HG03097 (cell line): ENCODE data around the gene ANGPTL2.

ENCODE experiments used
- ATAC-seq: cut with Tn5 transposase; IDR thresholded peaks from one replicate; pipeline ENCODE4 v1.9.1; 2021; ENCODE audit not compliant: unreplicated experiment, low FRiP score

ANGPTL2 gene

DNA sequence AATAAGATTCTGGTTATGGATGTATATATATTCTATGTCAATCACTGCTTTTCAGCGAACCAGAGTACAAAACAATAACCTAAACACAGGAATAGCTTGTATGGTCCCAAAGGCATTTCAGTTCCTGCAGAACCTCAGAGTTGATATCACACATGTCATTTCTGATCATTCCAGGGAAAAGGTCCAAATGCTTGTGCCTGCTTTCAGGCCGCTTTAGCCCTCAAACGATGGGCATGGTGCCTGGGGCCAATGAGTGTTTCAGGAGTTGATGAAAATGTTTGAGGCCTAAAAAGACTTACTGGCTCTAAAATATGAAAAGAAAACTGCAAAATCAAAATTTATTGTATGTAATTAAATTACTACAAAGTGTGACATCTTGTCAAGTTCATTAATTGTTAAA, 22.8 kb downstream of the ANGPTL2 start:
- ATAC-seq = no peak

DNA sequence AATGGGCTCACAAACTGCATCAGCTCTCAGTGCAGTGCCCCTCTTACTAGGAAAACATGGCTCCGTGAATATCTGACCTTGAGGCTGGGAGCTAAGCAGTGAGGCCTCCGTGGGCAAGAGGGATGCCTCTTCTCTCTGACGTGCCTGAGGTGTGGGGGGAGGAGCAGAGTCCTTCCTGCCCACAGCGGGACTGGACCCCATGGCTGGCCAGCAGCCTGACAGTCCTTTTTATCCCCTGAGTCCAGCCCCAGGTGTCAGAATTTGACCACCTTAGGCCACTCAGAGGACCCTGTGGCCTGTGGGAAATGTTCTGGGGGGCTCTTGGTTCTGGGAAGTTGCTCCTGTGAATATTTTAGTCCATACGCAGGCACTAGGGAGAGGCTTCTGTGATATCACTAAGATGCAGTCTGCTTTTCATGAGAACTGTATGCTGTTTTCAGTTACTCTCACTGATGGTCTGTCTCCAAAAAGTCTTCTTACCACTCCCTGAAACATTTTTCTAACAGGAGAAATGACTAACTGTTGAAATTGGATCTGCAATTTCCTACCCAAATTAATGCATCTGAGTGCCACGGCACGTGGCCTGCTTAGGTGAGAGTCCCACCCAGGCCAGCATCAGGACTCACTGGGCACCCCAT, 23.4 kb downstream of the ANGPTL2 start:
- no peak for ATAC-seq

GRCh38 chr9:127097683-127098082, 24.8 kb downstream of the ANGPTL2 start:
- no peak for ATAC-seq

DNA sequence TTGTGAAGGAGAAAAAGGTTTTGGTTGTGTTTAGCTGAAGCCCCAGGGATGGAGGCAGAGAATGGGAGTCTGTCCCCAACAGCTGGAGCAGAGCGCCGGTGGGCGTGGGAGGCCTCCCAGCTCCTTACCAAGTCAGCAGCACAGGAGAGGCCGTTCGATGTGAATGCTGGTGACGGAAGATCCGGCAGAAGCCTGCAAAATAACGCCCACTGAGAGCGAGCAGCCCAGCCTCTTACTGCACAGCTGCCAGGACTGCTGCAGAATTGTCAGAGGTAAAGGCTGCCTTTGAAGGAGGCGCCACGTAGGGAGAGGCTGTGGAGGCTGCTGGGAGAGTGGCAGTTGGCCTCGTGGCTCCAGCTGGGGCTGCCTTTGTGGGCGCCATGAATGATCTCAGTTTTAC, 26.2 kb downstream of the ANGPTL2 start:
- ATAC-seq = no peak

- ATAC-seq = no peak
Observed at GRCh38 chr9:127095411-127095810, 27.0 kb downstream of the ANGPTL2 start.

GRCh38 chr9:127093319-127094020, 29.0 kb downstream of the ANGPTL2 start:
- ATAC-seq = no peak

DNA sequence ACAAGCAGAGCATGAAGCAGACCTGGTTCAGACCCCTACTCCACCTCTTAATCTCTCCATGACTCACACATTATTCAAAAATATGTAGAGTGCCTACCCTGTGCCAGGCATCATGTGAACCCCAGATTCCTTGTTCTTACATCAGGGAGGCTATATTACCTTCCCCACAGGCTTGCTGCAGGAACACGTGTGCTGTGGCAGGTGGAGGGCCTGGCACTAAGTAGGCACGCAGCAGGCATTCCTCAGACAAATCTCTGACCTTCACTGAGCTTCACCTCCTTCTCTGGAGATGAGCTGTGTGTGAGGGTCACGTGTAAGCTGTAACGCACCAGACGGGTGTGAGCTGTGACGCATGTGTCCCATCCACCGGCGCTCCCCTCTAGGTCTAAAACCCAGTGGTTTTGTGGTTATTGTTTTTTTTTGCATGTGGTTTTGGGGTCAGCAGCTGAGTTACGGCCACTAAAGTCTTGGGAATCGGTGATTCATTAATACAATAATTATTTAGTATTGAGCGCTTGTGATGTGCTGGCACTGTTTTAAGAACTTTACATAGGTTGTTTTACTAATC, 30.3 kb downstream of the ANGPTL2 start:
- no peak for ATAC-seq

DNA sequence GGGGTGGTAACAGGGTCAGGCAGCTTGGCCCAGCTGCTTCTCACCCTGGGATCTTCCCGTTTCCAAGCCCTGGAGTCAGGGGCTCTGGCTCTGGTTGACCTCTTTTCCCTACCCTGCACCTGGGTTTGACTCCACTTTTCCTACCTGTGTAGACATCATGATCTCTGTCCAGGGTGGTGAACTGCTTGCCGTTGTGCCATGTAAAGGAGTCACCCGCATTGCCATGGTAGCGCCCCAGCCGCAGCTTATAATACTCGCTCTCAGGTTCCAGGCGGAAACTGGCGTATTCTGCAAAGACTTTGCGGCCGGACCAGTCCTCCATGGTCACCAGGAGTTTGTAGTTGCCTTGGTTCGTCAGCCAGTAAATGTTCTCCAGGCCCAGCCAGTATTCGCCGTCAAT, 30.9 kb downstream of the ANGPTL2 start:
- no peak for ATAC-seq

GRCh38 chr9:127090341-127090985, 32.0 kb downstream of the ANGPTL2 start:
- no peak for ATAC-seq

- no peak for ATAC-seq
Observed at GRCh38 chr9:127089631-127090081, 32.8 kb downstream of the ANGPTL2 start.

GRCh38 chr9:127088724-127089615, 33.5 kb downstream of the ANGPTL2 start:
- no peak for ATAC-seq

DNA sequence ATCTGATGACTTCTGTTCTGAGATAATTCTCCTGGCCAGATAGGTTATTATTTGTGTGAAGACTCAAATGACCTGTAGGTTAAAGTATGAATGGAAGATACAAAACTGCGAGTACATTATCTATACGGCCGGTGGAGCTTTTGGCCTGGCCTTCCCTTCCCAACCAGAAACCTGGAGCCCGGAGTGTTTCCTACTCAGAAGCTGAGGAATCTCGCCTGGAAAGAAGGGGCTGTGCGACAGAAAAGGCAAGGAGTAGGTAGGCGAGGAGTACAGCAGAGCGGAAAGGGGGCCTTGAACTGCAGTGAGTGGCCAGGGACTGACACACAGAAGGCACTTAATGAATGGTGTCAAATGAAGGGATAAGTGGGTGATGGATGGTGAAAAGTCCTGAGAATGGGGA, 34.6 kb downstream of the ANGPTL2 start:
- ATAC-seq = no peak

DNA sequence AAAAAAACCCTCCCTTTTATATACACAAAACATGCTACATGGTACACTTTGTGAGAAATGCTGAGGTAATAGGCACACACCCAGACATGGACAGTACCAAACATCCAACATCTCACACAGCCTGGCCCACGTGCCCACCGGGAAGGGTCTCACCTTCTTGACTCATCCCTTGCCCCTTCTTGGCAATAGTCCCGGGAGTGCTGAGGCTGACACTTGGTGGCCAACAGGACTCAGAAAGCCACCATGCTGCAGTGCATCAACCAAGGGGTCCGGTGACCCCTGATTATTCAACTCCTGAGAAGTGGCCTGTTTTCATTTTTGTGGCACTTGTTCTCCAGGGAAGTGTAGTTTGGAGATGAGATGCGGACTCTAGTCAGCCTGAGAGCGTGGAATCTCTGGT, 35.0 kb downstream of the ANGPTL2 start:
- ATAC-seq = no peak

DNA sequence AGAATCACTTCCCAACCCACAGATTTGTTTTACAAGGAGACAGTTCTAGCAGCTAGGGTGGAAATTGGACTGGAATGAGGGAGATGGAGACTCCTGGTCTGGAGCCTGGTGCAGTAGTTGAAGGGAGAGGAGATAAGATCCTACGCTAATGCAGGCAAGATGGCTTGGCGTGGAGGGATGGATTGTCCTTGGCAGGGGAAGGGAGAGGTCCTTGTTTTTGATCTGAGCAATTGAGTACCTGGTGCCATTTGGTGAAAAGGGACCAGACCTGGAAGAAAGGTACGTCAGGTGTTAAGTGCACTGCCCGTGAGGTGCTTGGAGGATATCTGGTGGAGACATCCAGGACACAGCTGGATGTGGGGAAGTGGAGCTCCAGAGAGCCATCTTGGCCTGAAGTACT, 35.7 kb downstream of the ANGPTL2 start:
- ATAC-seq = no peak

DNA sequence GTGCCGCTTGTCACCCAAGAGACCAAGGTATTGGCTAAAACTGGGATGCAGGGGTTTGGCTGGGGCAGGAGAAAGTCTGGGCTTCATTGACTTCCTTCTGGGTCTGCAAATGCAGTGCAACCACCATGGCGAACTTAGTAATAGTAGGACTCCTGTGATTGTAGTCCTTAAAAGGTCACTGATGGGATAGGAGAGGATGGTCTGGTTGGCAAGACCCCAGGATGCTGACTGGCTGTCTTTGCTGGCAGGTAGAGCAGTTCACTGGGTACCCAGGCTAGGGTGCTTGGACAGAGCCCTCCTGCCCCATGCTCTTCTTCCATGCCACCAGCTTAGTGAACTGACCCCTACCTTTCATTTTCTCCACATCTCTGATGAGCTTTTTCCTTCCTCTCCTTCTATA, 37.2 kb downstream of the ANGPTL2 start:
- ATAC-seq = no peak

DNA sequence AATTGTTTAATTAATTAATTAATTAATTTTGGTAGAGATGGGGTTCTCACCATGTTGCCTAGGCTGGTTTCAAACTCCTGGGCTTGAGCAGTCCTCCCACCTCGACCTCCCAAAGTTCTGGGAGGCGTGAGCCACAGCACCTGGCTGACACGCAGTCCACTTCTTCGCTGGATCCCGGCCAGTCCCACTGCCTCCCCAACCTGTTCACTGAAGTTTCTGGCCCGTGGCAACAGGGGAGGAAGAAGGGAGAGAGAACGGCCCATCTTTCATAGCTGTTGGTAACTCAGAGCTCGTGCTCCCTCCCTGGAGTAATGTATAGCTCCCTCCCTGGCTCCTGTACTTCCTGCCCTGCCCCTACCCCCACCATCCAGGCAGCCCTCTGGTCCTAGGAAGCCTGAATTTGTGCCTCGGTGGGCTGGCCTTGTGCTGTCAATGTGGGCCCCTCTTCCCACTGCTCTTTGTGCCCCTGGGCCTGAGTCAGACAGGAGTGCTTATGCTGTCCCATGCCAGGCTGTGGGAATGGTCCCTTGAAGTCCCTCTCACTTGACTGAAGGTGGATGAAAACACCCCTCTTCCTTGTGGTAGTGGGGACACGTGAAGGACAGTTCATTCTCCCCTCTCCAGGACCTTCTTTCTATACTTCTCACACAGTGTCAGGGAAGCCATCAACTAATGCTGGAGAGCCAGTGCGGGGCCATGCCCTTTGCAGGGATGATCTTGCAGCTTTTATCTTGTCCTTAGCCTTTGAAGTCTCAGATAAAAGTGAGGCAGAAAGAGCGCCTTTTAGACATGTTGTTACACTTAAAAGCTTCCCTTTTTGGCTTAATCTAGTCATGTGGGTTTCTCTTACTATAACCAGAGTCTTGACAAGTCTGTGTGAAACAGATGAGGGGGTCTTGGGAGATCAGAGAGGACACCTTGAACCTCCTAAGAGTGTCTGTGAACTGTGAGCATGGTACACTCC, 38.1 kb downstream of the ANGPTL2 start:
- ATAC-seq = no peak

DNA sequence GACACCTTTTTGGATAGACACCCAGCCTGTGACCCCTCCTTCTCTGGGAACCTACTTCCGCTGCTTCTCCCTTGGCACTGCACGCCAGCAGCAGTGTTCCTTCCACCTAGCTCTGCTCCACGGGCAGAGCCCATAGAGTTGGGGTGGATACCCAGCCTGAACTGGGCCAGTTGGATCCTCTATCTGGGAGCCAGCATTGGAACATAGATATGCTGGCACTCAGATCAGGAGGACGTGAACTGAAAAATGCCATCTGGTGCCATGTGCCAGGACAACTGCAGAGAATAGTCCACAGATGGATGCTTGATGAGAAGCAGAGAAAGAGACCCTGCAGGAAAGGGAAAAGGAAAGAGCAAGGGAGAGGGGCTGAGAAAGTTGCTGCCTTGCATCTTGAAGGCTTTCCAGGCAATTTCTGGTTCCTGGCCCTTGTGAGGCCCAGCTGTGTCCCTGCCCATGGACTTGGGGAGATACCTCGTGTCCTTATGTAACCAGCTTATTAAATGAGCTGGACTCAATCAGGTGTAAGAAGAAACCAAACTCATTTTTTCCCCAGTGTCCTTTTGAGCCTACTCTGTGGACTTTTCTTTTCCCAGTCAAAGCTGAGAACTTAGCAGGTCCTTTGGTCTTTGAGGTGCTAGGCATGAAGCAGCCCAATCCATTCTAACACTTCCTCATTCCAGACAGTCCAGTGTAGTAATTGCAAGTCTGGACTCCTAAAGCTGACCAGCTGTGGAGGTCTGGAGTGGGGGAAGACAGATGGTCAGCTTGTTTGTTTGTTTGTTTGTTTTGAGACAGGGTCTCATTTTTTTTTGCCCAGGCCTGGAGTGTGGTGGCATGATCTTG, 39.1 kb downstream of the ANGPTL2 start:
- ATAC-seq = no peak
